Loucy (cell line): ENCODE data around the gene NEMP2.

ENCODE experiments used
- H2AFZ ChIP-seq: fragments of 200-600 bp; sonication (generic); 2 replicates; pipeline ENCODE4 v1.6.0; 2016; ENCODE audit warnings: antibody characterized with exemption, mild to moderate bottlenecking, low read length, moderate library complexity
- H3F3A ChIP-seq: fragments of 200-600 bp; 2 replicates; pipeline ENCODE4 v1.6.0; 2016; ENCODE audit warnings: antibody characterized with exemption, low read depth, mild to moderate bottlenecking
- H3K27me3 ChIP-seq: fragments of 200-600 bp; sonication (generic); 2 replicates; pipeline ENCODE4 v1.6.1; 2014; ENCODE audit warnings: low read length, mild to moderate bottlenecking; ENCODE audit not compliant: insufficient read depth, poor library complexity, severe bottlenecking
- H3K36me3 ChIP-seq: fragments of 200-600 bp; sonication (generic); 2 replicates; pipeline ENCODE4 v1.6.1; 2016; ENCODE audit warnings: low read length; ENCODE audit not compliant: insufficient read depth
- H3K4me1 ChIP-seq: fragments of 200-600 bp; sonication (generic); 2 replicates; pipeline ENCODE4 v1.5.1; 2014; ENCODE audit warnings: low read length, mild to moderate bottlenecking; ENCODE audit not compliant: insufficient read depth, poor library complexity, severe bottlenecking
- H3K4me2 ChIP-seq: fragments of 200-600 bp; sonication (generic); 2 replicates; pipeline ENCODE4 v1.6.0; 2014; ENCODE audit warnings: antibody characterized with exemption, low read length, low read depth, mild to moderate bottlenecking; ENCODE audit not compliant: poor library complexity, severe bottlenecking
- H3K4me3 ChIP-seq: fragments of 200-600 bp; sonication (generic); 2 replicates; pipeline ENCODE4 v1.5.1; 2014; ENCODE audit warnings: low read length, mild to moderate bottlenecking, mixed read lengths; ENCODE audit not compliant: poor library complexity, severe bottlenecking
- H3K79me2 ChIP-seq: fragments of 200-600 bp; sonication (generic); 2 replicates; pipeline ENCODE4 v1.6.1; 2014; ENCODE audit warnings: low read length; ENCODE audit not compliant: insufficient read depth
- H3K9ac ChIP-seq: fragments of 200-600 bp; sonication (generic); 2 replicates; pipeline ENCODE4 v1.6.0; 2014; ENCODE audit warnings: mild to moderate bottlenecking, low read depth, low read length, moderate library complexity; ENCODE audit not compliant: poor library complexity, severe bottlenecking
- H3K9me2 ChIP-seq: fragments of 200-600 bp; sonication (generic); replicated peaks from 2 replicates; pipeline ENCODE4 v1.6.1; 2016; ENCODE audit warnings: low read depth, low read length, mixed read lengths
- H3K9me3 ChIP-seq: fragments of 200-600 bp; sonication (generic); 2 replicates; pipeline ENCODE4 v1.6.1; 2014; ENCODE audit warnings: mild to moderate bottlenecking, antibody characterized with exemption, low read length, low read depth; ENCODE audit not compliant: insufficient read depth
- H4K20me1 ChIP-seq: fragments of 200-600 bp; sonication (generic); 2 replicates; pipeline ENCODE4 v1.6.0; 2014; ENCODE audit warnings: antibody characterized with exemption, low read length, mild to moderate bottlenecking; ENCODE audit not compliant: insufficient read depth, poor library complexity, severe bottlenecking
- CTCF ChIP-seq: fragments of 200-600 bp; sonication (generic); conservative IDR thresholded peaks from 2 replicates; pipeline ENCODE4 v1.5.1; 2014; ENCODE audit warnings: mild to moderate bottlenecking, antibody characterized with exemption, low read length
- EZH2phosphoT487 ChIP-seq: fragments of 200-600 bp; IDR thresholded peaks from 2 replicates; pipeline ENCODE4 v1.6.1; 2018; ENCODE audit warnings: antibody characterized with exemption, mild to moderate bottlenecking, moderate library complexity, borderline replicate concordance

Gene NEMP2

GRCh38 chr2:190501702-190502407 is 32.7 kb downstream of the NEMP2 start:
- H3K79me2 ChIP-seq = no peaks in the 10 kb centered on the region
- H3K36me3 ChIP-seq = peaks cover 72% of the 10 kb centered on the region; the same call in 1 of the 2 replicates
- H3K4me1 ChIP-seq = no peaks in the 10 kb centered on the region
- TF ChIP-seq EZH2phosphoT487 (no peak), CTCF (no peak)
- H3K9me2 ChIP-seq = no peaks in the 10 kb centered on the region
- no peaks in the 10 kb centered on the region for H3K27me3 ChIP-seq
- H3F3A ChIP-seq = no peaks in the 10 kb centered on the region
- no peaks in the 10 kb centered on the region for H3K9me3 ChIP-seq
- no peaks in the 10 kb centered on the region for H4K20me1 ChIP-seq
- H3K9ac ChIP-seq = no peak overlapping the region
- H3K4me3 ChIP-seq = no peak overlapping the region
- no peak overlapping the region for H2AFZ ChIP-seq
- no peak overlapping the region for H3K4me2 ChIP-seq

- H3K36me3 ChIP-seq = peaks cover 71% of the 10 kb centered on the region; the same call in 1 of the 2 replicates
- H3K9me3 ChIP-seq = no peaks in the 10 kb centered on the region
- no peak overlapping the region for H2AFZ ChIP-seq
- H3K27me3 ChIP-seq = no peaks in the 10 kb centered on the region
- H4K20me1 ChIP-seq = no peaks in the 10 kb centered on the region
- no peak overlapping the region for H3K9ac ChIP-seq
- H3F3A ChIP-seq = no peaks in the 10 kb centered on the region
- H3K4me1 ChIP-seq = no peaks in the 10 kb centered on the region
- H3K9me2 ChIP-seq = no peaks in the 10 kb centered on the region
- no peak overlapping the region for H3K4me3 ChIP-seq
- H3K4me2 ChIP-seq = no peak overlapping the region
- H3K79me2 ChIP-seq = no peaks in the 10 kb centered on the region
- TF ChIP-seq EZH2phosphoT487 = no peak
- TF ChIP-seq CTCF = no peak
These were observed 33.3 kb downstream of the NEMP2 start for GRCh38 chr2:190501231-190501630.

GRCh38 chr2:190500054-190500502 is 34.4 kb downstream of the NEMP2 start:
- H3K9me2 ChIP-seq = no peaks in the 10 kb centered on the region
- no peaks in the 10 kb centered on the region for H4K20me1 ChIP-seq
- H3K4me1 ChIP-seq = no peaks in the 10 kb centered on the region
- H3K4me3 ChIP-seq = no peak overlapping the region
- no peaks in the 10 kb centered on the region for H3F3A ChIP-seq
- no peak overlapping the region for H3K4me2 ChIP-seq
- H2AFZ ChIP-seq = no peak overlapping the region
- peaks cover 60% of the 10 kb centered on the region; the same call in 1 of the 2 replicates for H3K36me3 ChIP-seq
- no peak overlapping the region for H3K9ac ChIP-seq
- TF ChIP-seq CTCF (no peak), EZH2phosphoT487 (no peak)
- H3K79me2 ChIP-seq = no peaks in the 10 kb centered on the region
- no peaks in the 10 kb centered on the region for H3K9me3 ChIP-seq
- no peaks in the 10 kb centered on the region for H3K27me3 ChIP-seq
